OCI-LY1 (cell line): ENCODE measurements around the gene RELB.

Experiments
- EZH2 ChIP-seq: fragments of 200-600 bp; sonication (generic), shearing (Covaris generic); IDR thresholded peaks from 2 replicates; pipeline ENCODE4 v1.8.0; 2017; ENCODE audit warnings: borderline replicate concordance, mixed run types, mild to moderate bottlenecking, antibody characterized with exemption, low read length, moderate library complexity, mixed read lengths
- TF ChIP-seq, protein P1 (sequence below): fragments of 200-600 bp; sonication (generic), shearing (Covaris generic); IDR thresholded peaks from 2 replicates; pipeline ENCODE4 v1.5.1; 2017; ENCODE audit warnings: mild to moderate bottlenecking, antibody characterized with exemption, low read length, moderate library complexity, mixed read lengths

DNA sequence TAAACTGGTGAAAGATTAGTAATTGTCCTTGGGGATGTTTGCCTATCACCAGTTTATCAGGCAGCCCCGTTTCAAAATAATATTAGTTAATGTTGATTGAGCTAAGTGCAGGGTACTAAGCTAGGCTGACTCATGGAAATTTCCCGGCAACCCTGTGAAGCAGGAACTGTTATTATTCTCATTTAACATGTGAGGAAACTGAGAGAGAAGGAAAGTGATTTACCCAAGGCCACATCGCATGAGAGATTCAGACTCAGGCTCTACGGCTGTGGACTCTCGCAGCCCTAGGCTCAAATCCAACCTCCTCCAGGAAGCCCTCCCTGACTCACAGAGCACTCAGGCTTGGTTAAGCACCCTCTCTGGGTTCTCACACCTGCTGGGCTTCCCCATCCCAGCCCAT lies 26.4 kb upstream of the RELB start:
- TF ChIP-seq, protein P1, sequence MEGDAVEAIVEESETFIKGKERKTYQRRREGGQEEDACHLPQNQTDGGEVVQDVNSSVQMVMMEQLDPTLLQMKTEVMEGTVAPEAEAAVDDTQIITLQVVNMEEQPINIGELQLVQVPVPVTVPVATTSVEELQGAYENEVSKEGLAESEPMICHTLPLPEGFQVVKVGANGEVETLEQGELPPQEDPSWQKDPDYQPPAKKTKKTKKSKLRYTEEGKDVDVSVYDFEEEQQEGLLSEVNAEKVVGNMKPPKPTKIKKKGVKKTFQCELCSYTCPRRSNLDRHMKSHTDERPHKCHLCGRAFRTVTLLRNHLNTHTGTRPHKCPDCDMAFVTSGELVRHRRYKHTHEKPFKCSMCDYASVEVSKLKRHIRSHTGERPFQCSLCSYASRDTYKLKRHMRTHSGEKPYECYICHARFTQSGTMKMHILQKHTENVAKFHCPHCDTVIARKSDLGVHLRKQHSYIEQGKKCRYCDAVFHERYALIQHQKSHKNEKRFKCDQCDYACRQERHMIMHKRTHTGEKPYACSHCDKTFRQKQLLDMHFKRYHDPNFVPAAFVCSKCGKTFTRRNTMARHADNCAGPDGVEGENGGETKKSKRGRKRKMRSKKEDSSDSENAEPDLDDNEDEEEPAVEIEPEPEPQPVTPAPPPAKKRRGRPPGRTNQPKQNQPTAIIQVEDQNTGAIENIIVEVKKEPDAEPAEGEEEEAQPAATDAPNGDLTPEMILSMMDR = no peak
- TF ChIP-seq EZH2 = no peak
